HG03378 (cell line): ENCODE results near the gene IL26.
"Not testable (repeated sequence)": the region's sequence is repeated elsewhere in the genome, so short reads cannot be mapped to it uniquely, and the experiment has no call there.

ENCODE experiments used
- ATAC-seq: cut with Tn5 transposase; IDR thresholded peaks from one replicate; pipeline ENCODE4 v1.9.1; 2021; ENCODE audit warnings: mild to moderate bottlenecking, moderate library complexity; ENCODE audit not compliant: unreplicated experiment

Gene IL26

DNA sequence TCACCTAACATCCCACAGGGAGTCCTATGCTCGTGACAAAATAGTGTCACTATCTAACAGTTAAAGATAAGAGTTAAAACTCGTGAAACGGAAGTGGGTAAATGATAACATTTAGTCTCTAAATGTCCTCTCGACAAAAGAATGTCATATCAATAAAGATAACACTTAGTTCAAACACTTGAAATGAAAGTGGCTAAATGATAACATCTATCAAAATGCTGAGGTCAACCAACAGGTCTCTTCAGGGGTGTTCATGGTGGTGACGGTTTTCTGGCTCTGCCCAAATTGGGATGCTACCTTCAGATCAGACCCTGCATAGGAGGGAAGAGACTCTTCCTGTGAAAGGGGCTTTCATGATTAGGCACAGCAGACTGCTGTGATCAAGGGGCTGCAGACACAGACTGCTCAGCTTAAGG, 22.1 kb downstream of the IL26 start:
- ATAC-seq, result no peak

GRCh38 chr12:68200854-68201253, 24.8 kb downstream of the IL26 start:
- ATAC-seq, result no peak

DNA sequence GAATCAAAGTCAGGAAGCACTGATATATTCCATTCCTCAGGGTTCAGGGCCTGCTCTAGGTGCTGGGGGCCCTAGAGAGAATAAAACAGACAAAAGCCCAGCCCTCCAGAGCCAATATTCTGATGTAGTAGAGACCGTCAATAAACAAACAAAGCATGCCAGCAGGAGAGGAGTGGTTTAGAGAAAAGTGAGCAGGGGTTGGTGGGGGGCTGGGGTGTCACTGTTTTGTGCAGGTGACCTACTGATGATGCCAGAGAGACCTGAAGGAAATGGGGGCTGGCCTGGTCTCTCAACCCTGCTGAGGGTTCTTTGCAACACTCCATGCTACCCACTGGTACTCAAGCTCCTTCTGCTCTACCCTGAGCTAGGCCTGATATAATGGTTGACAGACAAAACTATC, 26.5 kb downstream of the IL26 start:
- no peak for ATAC-seq

DNA sequence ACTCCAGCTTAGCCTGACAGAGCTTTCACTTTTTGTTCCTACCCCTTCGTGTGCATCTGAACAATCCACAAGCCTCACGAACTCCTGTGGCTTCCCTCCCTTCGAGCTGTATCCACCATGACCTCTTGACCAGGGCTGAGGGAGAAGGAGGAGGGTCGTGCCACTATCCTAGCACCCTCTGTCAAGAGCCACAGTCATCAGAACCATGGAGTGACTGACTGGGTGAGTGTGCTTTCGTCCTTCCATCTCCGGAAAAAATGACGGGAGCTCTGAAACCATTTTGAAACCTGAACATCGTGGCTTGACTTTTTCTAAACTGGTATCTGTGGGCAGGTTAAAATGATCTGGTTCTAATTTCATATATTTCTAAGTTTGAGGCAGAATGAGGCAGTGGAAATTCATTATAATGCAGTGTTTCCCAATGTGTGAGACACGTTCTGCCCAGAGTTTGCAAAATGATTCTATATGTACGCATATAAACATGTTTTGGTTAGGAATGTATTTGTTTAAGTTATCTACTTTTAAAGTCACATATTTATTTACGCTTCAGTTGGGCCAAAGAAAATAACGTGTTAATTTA, 27.0 kb downstream of the IL26 start:
- no peak for ATAC-seq

DNA sequence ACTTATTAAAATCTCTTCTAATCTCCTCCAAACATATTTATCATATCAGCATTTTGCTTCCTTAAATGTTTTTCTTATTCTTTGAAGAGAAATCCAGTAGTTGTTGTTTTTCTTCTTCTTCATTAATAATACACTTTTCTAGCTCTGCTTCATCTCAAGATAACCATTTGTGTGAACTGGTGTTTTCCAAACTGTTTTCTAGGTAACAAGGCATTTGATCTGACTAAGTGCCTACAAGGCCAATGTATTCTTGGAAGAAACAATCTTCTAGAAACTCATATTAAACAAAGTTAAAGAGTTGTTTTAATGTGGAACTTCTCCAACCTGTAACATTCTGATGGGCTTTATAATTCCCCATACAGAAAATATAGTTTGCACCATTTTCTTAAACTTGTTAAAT, 35.3 kb downstream of the IL26 start:
- no peak for ATAC-seq

DNA sequence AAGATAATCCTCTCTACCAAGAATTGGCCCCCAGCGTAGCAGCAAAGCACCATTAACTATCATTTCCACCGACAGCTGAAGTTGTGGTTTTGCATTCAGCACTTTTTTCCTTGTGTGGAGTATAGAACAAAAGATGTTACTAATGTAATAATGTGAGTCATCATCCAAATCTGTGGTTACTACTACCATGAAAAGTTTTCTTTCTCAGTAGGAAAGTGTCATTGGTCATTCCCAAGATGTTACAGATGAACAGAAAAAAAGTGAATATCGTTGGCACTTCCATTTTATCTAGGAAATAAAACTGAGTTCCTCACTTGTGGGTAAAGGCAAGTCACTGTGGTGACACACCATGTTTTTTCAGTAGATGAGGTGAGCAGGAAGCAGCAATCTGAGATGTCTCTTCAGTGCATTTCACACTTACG, 35.8 kb downstream of the IL26 start:
- ATAC-seq, result no peak

DNA sequence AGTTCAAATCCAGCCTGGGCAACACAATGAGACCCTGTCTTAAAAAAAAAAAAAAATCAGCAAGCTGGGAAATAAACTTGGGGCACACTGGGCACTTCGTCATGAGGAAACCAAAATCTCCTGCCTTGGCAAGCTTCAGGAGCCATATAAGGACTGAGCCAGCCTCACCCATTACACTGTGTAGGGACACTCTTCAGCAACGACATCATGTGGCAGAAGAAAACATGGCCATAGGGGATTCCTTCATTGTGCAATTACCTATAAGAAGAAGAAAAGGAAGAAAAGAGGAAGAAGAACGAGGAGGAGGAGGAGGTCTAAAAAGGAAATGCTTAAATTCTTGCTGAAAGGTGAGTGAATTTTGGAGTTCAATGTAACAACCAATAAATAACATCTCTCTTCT, 40.0 kb downstream of the IL26 start:
- ATAC-seq, result no peak

DNA sequence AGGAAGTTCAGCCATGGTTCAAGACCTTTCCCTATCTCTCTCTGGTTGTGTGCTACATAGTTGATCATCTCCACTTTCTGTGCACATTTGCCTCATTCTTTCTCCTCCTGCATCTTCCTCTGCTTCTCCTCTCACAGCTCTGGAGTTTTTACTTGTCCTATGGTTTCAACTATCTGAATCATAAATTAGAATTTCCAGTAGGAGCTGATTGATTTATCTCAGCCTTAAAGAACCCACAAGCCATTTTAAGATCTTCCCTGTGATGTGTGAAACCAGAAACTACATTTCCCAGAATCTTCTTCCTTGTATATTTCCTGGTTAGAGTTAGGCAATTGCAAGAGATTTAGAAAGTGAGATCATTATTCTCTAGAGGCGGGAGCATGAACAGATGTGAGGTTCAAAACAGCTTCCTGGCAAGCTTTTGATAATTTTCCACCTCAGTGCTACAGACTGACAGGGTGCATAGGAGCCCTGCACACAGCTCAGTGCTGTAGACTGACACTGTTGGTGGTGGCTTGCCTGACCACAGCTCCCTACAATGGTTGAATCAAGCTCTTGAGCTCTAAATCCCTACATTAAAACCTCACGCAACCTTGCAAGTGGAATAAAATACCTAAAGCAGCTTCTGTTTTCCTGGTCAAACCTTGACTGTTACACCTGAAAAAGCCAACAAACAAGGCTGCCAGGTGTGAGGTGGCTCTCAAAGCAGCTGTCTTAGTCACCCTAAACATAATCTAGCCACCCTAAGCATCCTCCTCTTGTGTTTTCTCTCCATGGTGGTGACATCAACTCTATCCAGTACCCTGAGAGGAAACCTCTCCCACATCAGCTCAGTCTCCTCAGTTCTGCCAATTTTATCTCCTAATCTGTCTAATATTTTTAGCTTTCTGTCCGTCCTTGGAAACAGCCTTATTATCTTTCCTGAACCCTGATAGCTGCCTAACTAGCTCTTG, 44.5 kb downstream of the IL26 start:
- peak; percentile 84 for ATAC-seq

- ATAC-seq, result no peak
Observed at GRCh38 chr12:68178774-68179439, 46.7 kb downstream of the IL26 start.

GRCh38 chr12:68178184-68178583, 47.4 kb downstream of the IL26 start:
- no peak for ATAC-seq

DNA sequence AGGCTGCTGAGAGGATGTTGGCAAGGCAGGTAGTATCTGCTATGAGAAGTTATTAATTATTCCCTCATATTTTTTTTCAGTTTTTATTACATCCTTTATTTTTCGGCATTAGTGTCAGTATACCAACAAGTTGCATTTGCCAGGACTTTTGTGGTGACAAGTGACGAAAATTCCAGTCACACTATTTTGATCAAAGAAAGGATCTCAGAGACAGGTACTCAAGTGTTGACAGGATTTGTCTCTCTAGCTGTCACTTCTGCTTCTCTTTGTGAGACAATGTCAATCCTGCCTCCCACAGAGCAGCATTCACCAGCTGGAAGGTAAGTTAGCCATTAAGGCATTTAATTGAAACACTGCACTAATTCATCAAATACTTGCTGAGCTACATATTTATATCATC, 48.0 kb downstream of the IL26 start:
- ATAC-seq, result no peak

DNA sequence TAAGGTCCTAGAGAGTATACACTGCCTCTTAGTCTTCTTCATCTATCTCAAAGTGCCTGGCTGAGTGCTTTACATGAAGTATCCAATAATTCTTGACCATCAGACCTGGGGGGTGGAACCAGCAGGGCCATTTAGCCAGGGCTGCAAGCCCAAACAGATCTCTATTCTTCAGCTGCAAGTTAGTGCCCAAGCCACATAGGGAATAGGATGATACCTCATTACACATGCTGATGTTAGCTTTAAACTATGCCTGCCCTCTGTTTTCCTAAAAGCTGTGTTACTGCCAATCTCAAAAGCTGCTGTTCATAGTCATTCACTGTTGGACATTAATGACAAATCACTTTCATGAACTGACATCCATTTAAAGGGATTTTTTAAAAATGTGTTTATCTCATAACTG, 49.4 kb downstream of the IL26 start:
- no peak for ATAC-seq

DNA sequence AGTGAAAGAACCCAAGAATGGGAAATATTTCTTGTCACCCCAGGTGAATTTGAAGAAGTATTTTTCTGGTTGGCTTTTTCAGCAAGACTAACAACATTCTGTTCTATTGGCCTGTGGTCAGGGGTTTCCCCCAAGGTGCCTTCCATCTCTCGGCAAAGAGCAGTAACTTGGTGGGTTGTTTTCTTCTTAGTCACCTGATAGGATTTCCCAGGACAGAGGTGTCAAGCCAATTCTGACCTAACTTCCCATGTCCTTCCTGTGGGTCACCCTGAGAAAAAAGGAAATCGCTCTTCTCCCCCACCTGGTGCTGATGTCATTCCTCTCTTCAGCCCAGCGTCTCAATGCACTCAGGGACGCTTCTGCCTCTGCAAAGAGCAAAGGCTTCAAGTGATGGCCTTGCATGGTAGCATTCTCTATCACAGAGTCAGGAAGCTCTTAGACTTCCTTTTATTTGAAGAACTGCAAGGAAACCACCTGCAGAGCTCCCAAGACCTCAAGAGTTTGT, 50.0 kb downstream of the IL26 start:
- peak; percentile 90 for ATAC-seq

DNA sequence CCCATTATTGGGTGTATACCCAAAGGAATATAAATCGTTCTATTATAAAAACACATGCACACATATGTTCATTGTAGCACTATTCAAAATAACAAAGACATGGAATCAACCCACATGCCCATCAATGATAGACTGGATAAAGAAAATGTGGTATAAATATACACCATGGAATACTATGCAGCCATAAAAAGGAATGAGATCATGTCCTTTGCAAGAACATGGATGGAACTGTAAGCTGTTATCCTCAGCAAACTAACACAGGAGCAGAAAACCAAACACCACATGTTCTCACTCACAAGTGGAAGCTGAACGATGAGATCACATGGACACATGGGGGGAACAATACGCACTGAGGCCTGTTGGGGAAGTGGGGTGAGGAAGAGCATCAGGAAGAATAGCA, 50.8 kb downstream of the IL26 start:
- not testable (repeated sequence) for ATAC-seq

DNA sequence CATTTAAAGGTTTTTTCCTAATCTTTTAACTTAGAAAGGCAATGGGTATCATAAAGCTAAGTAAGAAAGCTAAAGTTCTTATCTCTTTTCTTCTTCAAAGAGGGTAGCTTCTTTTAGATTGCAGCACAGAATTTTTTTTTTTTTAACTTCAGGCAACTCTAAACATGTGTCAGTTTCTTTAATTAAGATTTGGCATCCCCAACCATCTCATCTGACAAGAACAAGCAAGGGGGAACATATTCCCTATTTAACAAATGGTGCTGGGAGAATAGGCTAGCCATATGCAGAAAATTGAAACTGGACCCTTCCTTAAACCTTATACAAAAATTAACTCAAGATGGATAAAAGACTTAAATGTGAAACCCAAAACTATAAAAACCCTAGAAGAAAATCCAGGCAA, 51.8 kb downstream of the IL26 start:
- no peak for ATAC-seq

DNA sequence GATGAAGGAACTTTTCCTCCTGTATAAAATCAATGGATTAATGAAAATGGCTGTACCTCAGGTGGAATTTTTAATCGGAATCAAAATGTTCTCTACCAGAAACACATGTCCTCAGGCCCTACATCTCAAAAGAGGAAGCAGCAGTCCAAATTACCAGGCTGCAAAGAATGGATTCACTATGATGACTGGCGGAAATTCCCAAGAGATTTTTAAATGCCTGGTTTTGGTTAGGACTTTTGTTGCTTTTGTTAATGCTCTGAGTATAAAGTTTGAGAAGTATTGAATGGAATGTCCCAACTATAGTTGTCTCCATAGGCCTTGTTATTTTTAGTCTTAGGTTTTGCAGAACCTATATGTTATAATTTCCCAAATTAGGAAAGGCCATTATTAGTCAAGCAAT, 54.9 kb downstream of the IL26 start:
- no peak for ATAC-seq

- ATAC-seq, result no peak
Observed at GRCh38 chr12:68169213-68169889, 56.3 kb downstream of the IL26 start.

DNA sequence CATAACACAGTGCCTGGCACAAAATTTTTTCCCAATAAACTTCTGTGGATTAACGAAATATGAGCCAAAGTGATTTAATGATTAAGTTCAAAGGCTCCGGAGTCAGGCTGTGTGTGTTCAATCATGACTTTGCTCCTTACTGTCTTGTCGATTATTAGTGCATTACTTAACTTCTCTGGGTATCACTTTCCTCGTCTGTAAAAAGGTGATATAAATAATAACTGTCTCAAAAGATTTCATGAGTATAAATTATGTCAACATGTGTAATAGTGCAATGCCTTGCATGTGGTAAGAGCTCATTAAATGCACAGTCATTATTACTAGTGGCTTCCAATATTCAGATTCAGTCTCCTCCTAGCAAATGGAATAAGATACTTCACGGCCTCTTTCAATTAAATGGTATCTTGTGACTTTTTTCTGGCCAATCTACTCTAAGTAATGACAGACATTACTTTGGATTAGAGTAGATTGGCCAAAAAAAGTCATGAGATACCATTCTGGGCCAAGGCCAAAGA, 59.2 kb downstream of the IL26 start:
- no peak for ATAC-seq

GRCh38 chr12:68163560-68164081, 62.0 kb downstream of the IL26 start:
- peak; percentile 70 for ATAC-seq

GRCh38 chr12:68162374-68162773, 63.2 kb downstream of the IL26 start:
- ATAC-seq, result no peak
